GM12874 (cell line): ENCODE results near the gene ISCU.
A peak's percentile ranks its signal among the peaks of the same experiment; 100 is the strongest.

Experiments used
- TF ChIP-seq, protein P1 (sequence below): IDR thresholded peaks from 2 replicates; pipeline ENCODE4 v1.5.1; 2011; ENCODE audit warnings: low read depth, mild to moderate bottlenecking, control low read depth, low read length, moderate library complexity; ENCODE audit not compliant: insufficient read depth

ISCU gene

DNA sequence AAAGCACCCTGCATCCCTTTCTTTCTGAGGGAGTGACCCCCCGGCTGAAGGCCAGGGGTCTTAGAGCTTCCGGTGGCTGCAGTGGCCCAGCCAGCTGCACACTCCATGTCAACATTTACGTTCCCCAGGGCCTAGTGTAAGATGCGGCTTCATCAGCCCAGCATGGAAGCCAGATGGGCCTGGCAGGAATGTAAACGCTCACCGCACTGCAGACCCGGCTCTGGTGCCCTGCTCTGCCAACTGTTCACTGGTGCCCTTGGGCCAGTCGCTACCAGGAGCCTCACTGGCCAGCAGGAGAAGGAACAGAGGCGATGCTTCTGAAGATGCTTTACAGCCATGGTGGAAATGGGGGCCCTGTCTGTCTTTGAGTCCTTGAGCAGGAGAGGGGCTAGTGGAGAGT, 44.1 kb downstream of the ISCU start:
- TF ChIP-seq, protein P1, sequence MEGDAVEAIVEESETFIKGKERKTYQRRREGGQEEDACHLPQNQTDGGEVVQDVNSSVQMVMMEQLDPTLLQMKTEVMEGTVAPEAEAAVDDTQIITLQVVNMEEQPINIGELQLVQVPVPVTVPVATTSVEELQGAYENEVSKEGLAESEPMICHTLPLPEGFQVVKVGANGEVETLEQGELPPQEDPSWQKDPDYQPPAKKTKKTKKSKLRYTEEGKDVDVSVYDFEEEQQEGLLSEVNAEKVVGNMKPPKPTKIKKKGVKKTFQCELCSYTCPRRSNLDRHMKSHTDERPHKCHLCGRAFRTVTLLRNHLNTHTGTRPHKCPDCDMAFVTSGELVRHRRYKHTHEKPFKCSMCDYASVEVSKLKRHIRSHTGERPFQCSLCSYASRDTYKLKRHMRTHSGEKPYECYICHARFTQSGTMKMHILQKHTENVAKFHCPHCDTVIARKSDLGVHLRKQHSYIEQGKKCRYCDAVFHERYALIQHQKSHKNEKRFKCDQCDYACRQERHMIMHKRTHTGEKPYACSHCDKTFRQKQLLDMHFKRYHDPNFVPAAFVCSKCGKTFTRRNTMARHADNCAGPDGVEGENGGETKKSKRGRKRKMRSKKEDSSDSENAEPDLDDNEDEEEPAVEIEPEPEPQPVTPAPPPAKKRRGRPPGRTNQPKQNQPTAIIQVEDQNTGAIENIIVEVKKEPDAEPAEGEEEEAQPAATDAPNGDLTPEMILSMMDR = no peak

DNA sequence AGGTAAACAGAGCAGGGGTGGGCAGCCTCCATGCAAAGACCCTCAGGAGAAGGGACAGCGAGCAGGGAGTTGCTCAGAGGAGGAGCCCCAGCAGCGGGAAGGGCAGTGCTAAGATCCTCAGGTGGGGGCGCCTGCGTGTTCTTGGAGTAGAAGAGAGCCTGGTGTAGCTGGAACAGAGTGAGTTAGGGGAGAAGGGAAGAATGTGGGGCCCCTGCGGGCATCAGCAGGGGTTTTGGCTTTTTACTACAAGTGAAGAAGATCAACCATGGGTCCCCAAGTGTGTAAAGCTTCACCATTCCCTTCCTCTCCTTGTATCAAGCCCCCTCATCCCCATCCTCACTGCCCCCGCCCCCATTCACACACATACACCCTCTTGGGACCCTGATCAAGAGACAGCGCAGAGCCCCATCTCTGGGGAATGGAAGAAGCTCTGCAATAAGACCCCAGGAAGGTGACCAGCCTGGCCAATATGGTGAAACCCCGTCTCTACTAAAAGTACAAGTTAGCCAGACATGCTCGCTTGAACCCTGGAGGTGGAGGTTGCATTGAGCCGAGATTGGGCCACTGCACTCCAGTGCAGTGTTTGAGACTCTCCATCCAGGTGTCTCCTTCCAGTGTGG, 45.7 kb downstream of the ISCU start:
- TF ChIP-seq, protein P1 = no peak

DNA sequence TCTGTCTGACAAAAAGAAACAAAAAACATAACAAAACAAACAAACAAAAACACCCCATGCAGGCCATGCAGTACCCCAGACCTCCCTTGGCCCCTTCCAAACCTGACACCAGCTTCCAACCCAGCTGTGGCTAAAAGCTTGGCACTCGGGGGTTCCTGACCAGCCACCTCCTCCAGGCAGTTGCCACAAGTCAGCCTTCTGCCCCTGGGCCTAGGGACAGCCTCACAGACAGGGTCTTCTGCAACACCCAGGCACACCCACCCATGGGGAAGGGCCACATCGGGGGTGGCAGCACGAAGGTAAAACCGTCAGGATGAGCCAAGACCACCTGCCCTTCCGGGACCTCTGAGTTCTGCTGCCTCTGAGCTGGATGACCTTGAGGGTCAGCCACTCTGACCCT, 46.2 kb downstream of the ISCU start:
- TF ChIP-seq, protein P1 = no peak

DNA sequence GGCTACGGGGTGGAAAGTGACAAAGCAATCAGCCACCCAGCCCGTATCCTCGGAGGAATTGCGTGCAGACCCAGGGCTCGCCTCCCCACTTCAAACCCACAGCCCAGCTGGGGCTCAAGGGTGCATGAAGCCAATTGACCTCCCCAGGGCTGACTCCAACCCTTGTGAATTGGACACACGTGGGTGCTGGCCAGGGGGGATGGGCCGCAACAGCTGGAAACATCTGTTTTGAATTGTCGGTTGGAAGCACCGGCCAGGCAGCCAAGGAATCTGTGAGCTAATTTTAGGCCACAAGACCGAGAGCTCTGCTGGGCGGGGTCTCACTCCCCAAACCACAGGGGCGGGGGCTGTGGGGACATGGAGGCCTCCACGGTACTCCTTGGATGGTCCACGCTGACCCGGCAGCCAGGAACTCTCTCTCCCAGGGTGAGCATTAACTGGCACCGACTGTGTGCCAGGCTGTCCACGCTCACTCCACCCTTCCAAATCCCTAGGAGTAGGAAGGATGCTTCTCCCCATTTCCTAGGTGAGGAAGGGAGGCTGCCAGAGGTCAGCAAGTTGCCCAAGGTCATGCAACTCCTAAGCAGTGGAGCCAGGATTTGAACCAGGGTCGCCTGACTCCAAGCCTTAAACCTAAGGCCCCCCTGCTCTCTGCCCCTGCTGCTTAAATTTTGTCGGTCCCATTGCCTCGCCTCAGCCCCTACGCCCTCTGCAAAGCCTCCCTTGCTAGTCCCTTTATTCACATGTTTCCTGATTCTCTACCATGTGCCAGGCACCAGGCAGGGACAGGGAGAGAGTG, 47.3 kb downstream of the ISCU start:
- TF ChIP-seq, protein P1 = no peak

DNA sequence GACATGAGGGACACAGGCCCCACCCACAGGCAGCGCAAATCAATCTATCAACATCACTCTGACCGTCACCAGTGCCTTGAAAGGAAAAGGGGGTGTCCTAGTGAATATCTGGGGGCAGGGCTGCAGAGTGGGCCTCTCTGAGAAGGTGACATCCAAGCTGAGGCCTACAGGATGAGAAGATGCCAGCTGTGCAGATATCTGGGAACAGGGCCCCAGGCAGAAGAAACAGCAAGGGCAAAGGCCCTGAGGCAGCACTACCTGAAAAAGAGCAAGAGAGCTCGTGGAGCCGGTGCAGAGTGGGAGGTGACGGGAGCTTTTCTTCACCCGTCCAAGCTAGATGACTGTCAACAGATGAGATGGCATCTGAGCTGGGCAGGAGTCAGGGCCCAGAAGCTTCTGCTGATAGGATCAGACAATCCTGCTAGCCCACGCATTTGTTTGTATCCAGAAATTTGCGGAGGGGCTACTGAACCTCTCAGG, 48.0 kb downstream of the ISCU start:
- TF ChIP-seq, protein P1 = no peak

DNA sequence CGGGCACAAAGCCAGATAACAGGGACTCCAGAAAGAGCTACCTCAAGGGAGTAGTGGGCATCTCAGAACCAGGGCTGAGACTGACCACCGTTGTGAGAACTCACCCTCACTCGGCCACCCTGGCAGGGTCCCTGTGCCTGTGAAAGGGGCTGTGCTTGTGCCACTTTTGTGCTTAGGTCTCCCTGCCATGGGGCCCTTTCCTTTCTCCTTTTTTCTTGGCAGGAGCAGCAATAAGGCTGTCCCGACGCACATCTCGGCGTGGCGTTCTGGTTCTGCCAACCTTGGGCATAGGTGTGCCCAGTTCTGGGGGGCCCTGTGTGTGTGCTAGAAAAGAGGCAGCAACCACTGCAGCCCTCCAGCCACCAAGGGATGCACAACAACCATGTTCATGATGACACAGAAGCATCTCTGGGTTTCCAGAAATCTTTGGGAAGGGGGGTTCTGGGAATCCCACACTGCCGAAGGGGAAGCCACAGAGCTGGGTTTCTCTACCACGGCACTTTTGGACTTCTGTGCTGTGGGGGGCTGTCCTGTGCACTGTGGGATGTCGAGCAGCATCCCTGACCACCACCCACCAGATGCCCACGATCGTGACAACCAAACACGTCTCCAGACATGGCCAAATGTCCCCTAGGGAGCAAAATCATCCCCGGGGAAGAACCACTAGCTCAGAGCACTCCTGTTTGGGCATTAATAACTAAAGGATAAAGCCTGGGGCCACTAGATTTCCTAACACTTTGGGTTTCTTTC, 48.6 kb downstream of the ISCU start:
- TF ChIP-seq, protein P1 = no peak

DNA sequence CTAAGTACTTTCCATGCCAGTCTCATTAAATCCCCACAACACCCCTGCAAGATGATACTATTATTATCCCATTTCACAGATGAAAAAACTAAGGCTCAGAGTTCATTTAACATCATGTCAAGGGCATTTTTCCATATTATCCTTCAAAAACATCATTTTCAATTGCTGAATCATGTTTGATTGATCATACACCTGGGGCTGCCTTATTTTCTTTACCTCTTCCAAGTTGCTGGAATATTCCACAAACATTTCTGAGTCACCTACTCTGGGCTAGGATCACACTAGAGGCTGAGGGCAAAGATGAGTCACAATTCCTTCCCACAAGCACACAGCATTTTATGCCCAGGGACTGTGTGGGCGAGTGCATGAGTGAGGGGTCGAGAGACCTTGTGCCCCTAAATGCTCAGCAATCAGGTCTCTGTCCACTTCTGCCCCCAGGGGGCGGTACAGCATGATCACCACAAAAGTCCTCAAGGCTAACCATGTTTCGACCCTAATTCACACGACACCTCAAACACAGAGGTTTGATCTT, 49.6 kb downstream of the ISCU start:
- TF ChIP-seq, protein P1 = peak; percentile 66
